ENCODE measurements around the gene GRAMD2A. TPM values are rescaled to one million over a fixed set of nuclear protein-coding genes. Genes with fewer than 3 reads are reported as not detected.

Gene GRAMD2A
- total and polyA plus RNA-seq, 2 experiments from 2014 or later = 0.70 to 2.8 TPM

- H3K4me1 ChIP-seq (ENCODE audit: insufficient read depth) = 0 out of 2 replicates have a peak, but pooled peaks cover 3% of the 10 kb centered on the region
- DNase-seq (ENCODE audit: low spot score) (no peak), ATAC-seq (no peak)
- peaks cover 3% of the 10 kb centered on the region for H3K27me3 Mint-ChIP-seq (ENCODE audit: insufficient read depth, low read depth, poor library complexity)
- H3K27ac Mint-ChIP-seq = no peak overlapping the region
- H3K36me3 ChIP-seq (ENCODE audit: insufficient read depth) = no peaks in the 10 kb centered on the region
- TF ChIP-seq CREB1 (CRISPR knock-in tag; IDR thresholded peaks at IDR 0.05; ENCODE audit: low read depth) = no peak
- TF ChIP-seq ZNF114 (CRISPR knock-in tag; IDR thresholded peaks at IDR 0.05) = no peak
- TF ChIP-seq JUNB (IDR thresholded peaks at IDR 0.05; ENCODE audit: unreplicated experiment) = no peak
- no peak for TF ChIP-seq ZNF462 (CRISPR knock-in tag; IDR thresholded peaks at IDR 0.05)
- no peak for TF ChIP-seq STAT1 (IDR thresholded peaks at IDR 0.05; ENCODE audit: unreplicated experiment)
- TF ChIP-seq EZH2 (IDR thresholded peaks at IDR 0.05; ENCODE audit: low read depth, unreplicated experiment) = no peak
- TF ChIP-seq ETS1 (IDR thresholded peaks at IDR 0.05) = no peak
- no peak for TF ChIP-seq POLR2AphosphoS5 (IDR thresholded peaks at IDR 0.05; ENCODE audit: low read depth)
- no peak for TF ChIP-seq REST (IDR thresholded peaks at IDR 0.05; ENCODE audit: unreplicated experiment)
- TF ChIP-seq NANOG (IDR thresholded peaks at IDR 0.05; ENCODE audit: borderline replicate concordance) = no peak
- no peak for TF ChIP-seq CTCF (conservative IDR thresholded peaks at IDR 0.05; ENCODE audit: low read depth in 2 of 2)
- TF ChIP-seq EZH2phosphoT487 (IDR thresholded peaks at IDR 0.05; ENCODE audit: unreplicated experiment) = no peak
- TF ChIP-seq ZNF331 (CRISPR knock-in tag; IDR thresholded peaks at IDR 0.05; ENCODE audit: low read depth) = no peak
- H3K79me2 ChIP-seq (replicated peaks; ENCODE audit: insufficient read depth) = peaks cover 64% of the 10 kb centered on the region
- no peak overlapping the region for H3K4me3 ChIP-seq
- H3K27me3 ChIP-seq (ENCODE audit: insufficient read depth) = no peaks in the 10 kb centered on the region
- H3F3A ChIP-seq (replicated peaks; ENCODE audit: low read depth) = no peaks in the 10 kb centered on the region
- H3K36me3 Mint-ChIP-seq (ENCODE audit: low read depth) = no peaks in the 10 kb centered on the region; the same call in 2 of the 3 replicates
- H2AFZ ChIP-seq = no peak overlapping the region
- H3K4me3 Mint-ChIP-seq = no peak overlapping the region
- H4K20me1 ChIP-seq (replicated peaks; ENCODE audit: insufficient read depth) = peaks cover 9% of the 10 kb centered on the region; the same call in 1 of the 2 replicates
- H3K27ac ChIP-seq (ENCODE audit: low read depth) = no peak overlapping the region
- no peak overlapping the region for H3K4me2 ChIP-seq
- peaks cover 11% of the 10 kb centered on the region for H3K4me1 Mint-ChIP-seq
- no peaks in the 10 kb centered on the region for H3K9me2 ChIP-seq (ENCODE audit: insufficient read depth)
- no peaks in the 10 kb centered on the region for H3K9me3 Mint-ChIP-seq
Observed at GRCh38 chr15:72113347-72114031, 84.1 kb downstream of the GRAMD2A start.

Data from GM23338 (cell line).